ENCODE measurements around the gene ATP9B. TPM values are rescaled to one million over a fixed set of nuclear protein-coding genes. Genes with fewer than 3 reads are reported as not detected.

The ATP9B gene
- total and polyA plus RNA-seq, 4 donors: 7.1 to 31.4 (median 15.5) TPM

DNA sequence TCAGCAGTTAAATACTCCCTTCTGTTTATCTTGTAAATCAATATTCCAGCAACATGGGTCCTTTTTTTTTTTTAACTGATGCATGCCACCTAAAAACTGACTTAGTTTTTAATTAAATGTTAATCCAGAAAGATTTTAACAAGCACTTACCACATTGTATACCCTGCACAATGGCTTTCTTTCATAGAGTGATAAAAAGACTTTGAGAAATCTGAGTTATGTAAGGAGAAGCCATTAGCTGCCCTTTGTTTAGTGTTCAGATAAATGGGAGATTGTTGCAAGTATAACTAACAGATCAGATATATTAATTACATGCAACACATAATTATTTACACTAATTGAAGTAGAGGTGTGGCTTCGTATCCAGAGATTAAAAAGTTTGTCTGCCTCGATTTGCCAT is 303.8 kb downstream of the ATP9B start (continued):
- TF ChIP-seq, protein P1, sequence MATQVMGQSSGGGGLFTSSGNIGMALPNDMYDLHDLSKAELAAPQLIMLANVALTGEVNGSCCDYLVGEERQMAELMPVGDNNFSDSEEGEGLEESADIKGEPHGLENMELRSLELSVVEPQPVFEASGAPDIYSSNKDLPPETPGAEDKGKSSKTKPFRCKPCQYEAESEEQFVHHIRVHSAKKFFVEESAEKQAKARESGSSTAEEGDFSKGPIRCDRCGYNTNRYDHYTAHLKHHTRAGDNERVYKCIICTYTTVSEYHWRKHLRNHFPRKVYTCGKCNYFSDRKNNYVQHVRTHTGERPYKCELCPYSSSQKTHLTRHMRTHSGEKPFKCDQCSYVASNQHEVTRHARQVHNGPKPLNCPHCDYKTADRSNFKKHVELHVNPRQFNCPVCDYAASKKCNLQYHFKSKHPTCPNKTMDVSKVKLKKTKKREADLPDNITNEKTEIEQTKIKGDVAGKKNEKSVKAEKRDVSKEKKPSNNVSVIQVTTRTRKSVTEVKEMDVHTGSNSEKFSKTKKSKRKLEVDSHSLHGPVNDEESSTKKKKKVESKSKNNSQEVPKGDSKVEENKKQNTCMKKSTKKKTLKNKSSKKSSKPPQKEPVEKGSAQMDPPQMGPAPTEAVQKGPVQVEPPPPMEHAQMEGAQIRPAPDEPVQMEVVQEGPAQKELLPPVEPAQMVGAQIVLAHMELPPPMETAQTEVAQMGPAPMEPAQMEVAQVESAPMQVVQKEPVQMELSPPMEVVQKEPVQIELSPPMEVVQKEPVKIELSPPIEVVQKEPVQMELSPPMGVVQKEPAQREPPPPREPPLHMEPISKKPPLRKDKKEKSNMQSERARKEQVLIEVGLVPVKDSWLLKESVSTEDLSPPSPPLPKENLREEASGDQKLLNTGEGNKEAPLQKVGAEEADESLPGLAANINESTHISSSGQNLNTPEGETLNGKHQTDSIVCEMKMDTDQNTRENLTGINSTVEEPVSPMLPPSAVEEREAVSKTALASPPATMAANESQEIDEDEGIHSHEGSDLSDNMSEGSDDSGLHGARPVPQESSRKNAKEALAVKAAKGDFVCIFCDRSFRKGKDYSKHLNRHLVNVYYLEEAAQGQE (IDR thresholded peaks at IDR 0.05): no peak
- no peak for TF ChIP-seq GABPA (IDR thresholded peaks at IDR 0.05 in 1 of 2, conservative IDR thresholded peaks at IDR 0.05 in 1 of 2)
- TF ChIP-seq, protein P2, sequence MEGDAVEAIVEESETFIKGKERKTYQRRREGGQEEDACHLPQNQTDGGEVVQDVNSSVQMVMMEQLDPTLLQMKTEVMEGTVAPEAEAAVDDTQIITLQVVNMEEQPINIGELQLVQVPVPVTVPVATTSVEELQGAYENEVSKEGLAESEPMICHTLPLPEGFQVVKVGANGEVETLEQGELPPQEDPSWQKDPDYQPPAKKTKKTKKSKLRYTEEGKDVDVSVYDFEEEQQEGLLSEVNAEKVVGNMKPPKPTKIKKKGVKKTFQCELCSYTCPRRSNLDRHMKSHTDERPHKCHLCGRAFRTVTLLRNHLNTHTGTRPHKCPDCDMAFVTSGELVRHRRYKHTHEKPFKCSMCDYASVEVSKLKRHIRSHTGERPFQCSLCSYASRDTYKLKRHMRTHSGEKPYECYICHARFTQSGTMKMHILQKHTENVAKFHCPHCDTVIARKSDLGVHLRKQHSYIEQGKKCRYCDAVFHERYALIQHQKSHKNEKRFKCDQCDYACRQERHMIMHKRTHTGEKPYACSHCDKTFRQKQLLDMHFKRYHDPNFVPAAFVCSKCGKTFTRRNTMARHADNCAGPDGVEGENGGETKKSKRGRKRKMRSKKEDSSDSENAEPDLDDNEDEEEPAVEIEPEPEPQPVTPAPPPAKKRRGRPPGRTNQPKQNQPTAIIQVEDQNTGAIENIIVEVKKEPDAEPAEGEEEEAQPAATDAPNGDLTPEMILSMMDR (IDR thresholded peaks at IDR 0.05; ENCODE audit: low read depth, low read length, missing input control): no peak

DNA sequence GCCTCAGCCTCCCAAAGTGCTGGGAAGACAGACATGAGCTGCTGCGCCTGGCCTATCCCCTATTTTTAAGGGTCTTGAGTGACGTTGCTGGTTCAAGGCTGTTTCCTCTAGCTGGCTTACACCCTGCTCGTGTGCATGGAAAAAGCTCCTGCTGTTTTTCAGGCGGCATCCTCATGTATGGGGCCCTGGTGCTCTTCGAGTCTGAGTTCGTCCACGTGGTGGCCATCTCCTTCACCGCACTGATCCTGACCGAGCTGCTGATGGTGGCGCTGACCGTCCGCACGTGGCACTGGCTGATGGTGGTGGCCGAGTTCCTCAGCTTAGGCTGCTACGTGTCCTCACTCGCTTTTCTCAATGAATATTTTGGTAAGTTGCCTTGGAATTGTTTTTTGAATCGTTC is 304.5 kb downstream of the ATP9B start:
- Histone ChIP-seq H3K4me1 (ENCODE audit: control insufficient read depth in 4 of 4, insufficient read depth in 4 of 4, low read length in 3 of 4) (no peaks in the 10 kb centered on the region), H3K27ac (ENCODE audit: low read depth in 1 of 2, low read length in 2 of 2) (no peak overlapping the region), H3K9ac (ENCODE audit: low read depth in 1 of 2, low read length in 2 of 2) (no peak overlapping the region), H3K27me3 (ENCODE audit: control insufficient read depth in 4 of 4, insufficient read depth in 4 of 4, low read length in 3 of 4) (no peaks in the 10 kb centered on the region), H3K36me3 (ENCODE audit: control insufficient read depth in 4 of 4, insufficient read depth in 3 of 4, low read depth in 1 of 4, low read length in 3 of 4) (peaks cover 4 to 16% (median 7%) of the 10 kb centered on the region in 4 donors), H3K4me3 (ENCODE audit: low read depth in 1 of 3, low read length in 3 of 3) (no peak overlapping the region), H3K9me3 (ENCODE audit: control insufficient read depth in 4 of 4, low read length in 3 of 4) (no peaks in the 10 kb centered on the region)
- DNase-seq (ENCODE audit: low spot score): no peak
- 92% methylated on average over 17 of the region's 17 CpGs for WGBS
- TF ChIP-seq, protein P3, sequence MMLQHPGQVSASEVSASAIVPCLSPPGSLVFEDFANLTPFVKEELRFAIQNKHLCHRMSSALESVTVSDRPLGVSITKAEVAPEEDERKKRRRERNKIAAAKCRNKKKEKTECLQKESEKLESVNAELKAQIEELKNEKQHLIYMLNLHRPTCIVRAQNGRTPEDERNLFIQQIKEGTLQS (IDR thresholded peaks at IDR 0.05): no peak
- no peak for TF ChIP-seq HNF4A (conservative IDR thresholded peaks at IDR 0.05)
- no peak for TF ChIP-seq EGR1 (IDR thresholded peaks at IDR 0.05; ENCODE audit: low read depth in 2 of 2)
- TF ChIP-seq RAD21 (IDR thresholded peaks at IDR 0.05): no peak
- TF ChIP-seq JUND (IDR thresholded peaks at IDR 0.05): no peak
- TF ChIP-seq, protein P4, sequence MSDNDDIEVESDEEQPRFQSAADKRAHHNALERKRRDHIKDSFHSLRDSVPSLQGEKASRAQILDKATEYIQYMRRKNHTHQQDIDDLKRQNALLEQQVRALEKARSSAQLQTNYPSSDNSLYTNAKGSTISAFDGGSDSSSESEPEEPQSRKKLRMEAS (IDR thresholded peaks at IDR 0.05): no peak
- TF ChIP-seq NR2F2 (IDR thresholded peaks at IDR 0.05): no peak
- TF ChIP-seq SP1 (IDR thresholded peaks at IDR 0.05): no peak
- no peak for TF ChIP-seq HNF4G (IDR thresholded peaks at IDR 0.05)
- no peak for TF ChIP-seq GABPA (IDR thresholded peaks at IDR 0.05 in 1 of 2, conservative IDR thresholded peaks at IDR 0.05 in 1 of 2)
- TF ChIP-seq, protein P1 (IDR thresholded peaks at IDR 0.05): no peak
- TF ChIP-seq TAF1 (conservative IDR thresholded peaks at IDR 0.05): no peak
- no peak for TF ChIP-seq FOXA1 (IDR thresholded peaks at IDR 0.05)
- TF ChIP-seq FOXA2 (IDR thresholded peaks at IDR 0.05): no peak
- TF ChIP-seq, protein P2 (IDR thresholded peaks at IDR 0.05; ENCODE audit: low read depth, low read length, missing input control): no peak
- TF ChIP-seq RXRA (IDR thresholded peaks at IDR 0.05): no peak
- TF ChIP-seq, protein P5, sequence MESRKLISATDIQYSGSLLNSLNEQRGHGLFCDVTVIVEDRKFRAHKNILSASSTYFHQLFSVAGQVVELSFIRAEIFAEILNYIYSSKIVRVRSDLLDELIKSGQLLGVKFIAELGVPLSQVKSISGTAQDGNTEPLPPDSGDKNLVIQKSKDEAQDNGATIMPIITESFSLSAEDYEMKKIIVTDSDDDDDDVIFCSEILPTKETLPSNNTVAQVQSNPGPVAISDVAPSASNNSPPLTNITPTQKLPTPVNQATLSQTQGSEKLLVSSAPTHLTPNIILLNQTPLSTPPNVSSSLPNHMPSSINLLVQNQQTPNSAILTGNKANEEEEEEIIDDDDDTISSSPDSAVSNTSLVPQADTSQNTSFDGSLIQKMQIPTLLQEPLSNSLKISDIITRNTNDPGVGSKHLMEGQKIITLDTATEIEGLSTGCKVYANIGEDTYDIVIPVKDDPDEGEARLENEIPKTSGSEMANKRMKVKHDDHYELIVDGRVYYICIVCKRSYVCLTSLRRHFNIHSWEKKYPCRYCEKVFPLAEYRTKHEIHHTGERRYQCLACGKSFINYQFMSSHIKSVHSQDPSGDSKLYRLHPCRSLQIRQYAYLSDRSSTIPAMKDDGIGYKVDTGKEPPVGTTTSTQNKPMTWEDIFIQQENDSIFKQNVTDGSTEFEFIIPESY (IDR thresholded peaks at IDR 0.05): no peak
- no peak for TF ChIP-seq YY1 (IDR thresholded peaks at IDR 0.05)

All from liver (tissue), 9 donors.